ENCODE data around the gene LMO2. TPM values are rescaled to one million over a fixed set of nuclear protein-coding genes. Genes with fewer than 3 reads are reported as not detected.
"Not testable (repeated sequence)": the region's sequence is repeated elsewhere in the genome, so short reads cannot be mapped to it uniquely, and the experiment has no call there.

LMO2 gene
- total RNA-seq, 6 experiments from 2014 or later = 3.6 to 7.6 (median 4.9) TPM

DNA sequence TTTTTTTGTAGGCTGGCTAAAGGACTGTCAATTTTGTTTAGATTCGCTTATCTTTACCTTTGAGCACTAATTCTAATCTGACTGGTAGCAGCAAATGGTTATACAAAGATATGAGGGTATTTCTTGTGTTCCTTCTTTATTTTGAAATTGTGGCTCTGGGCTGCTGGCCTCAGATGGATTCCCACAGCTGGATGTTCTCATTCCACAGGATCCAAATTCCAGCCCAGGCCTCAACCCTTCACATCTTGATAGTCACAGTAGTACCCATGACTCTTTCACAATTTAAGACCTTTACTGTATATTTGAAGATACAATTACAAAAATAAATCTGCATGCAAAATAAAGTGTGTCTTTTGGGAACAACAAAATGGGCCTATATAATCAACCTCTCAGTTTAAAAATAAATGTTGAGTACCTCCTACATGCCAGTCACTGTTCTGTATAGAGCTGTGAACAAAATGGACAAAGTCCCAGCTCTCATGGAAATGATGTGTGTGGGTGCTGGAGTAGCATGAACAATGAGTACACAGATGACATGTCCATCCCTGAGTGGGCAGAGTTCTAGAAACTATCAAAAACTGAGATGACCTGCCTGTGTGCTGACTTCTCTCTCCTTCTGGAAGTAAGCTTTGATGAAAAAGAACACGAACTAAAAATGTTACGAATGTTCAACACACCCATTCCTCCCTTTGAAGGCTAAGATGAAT, 65.9 kb downstream of the LMO2 start:
- Histone ChIP-seq H3K27ac (no peak overlapping the region), H3K4me3 (no peak overlapping the region), H3K27me3 (no peaks in the 10 kb centered on the region), H3K9me3 (no peaks in the 10 kb centered on the region), H3K36me3 (no peaks in the 10 kb centered on the region), H3K4me1 (peaks cover 0 to 9% (median 3%) of the 10 kb centered on the region in 4 donors)
- no peak for DNase-seq
- intact Hi-C loops (cut with DNase I) = no loop called here
- 62% methylated on average over 3 of the region's 3 CpGs for WGBS (ENCODE audit: insufficient coverage, low coverage, low lambda C conversion rate, missing lambda C conversion rate)
- no peak for TF ChIP-seq POLR2A (IDR thresholded peaks at IDR 0.05)
- TF ChIP-seq, protein P1, sequence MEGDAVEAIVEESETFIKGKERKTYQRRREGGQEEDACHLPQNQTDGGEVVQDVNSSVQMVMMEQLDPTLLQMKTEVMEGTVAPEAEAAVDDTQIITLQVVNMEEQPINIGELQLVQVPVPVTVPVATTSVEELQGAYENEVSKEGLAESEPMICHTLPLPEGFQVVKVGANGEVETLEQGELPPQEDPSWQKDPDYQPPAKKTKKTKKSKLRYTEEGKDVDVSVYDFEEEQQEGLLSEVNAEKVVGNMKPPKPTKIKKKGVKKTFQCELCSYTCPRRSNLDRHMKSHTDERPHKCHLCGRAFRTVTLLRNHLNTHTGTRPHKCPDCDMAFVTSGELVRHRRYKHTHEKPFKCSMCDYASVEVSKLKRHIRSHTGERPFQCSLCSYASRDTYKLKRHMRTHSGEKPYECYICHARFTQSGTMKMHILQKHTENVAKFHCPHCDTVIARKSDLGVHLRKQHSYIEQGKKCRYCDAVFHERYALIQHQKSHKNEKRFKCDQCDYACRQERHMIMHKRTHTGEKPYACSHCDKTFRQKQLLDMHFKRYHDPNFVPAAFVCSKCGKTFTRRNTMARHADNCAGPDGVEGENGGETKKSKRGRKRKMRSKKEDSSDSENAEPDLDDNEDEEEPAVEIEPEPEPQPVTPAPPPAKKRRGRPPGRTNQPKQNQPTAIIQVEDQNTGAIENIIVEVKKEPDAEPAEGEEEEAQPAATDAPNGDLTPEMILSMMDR (IDR thresholded peaks at IDR 0.05) = no peak
- ATAC-seq = no peak

DNA sequence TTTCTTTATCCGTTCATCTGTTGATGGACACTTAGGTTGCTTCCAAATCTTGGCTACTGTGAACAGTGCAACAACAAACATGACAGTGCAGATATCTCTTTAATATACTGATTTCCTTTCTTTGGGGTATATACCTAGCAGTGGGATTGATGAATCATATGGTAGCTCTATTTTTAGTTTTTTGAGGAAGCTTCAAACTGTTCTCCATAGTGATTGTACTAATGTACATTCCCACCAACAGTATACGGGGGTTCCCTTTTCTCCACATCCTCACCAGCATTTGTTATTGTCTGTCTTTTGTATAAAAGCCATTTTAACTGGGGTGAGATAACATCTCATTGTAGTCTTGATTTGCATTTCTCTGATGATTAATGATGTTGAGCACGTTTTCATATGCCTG, 68.9 kb downstream of the LMO2 start:
- DNase-seq; intact Hi-C loops (cut with DNase I); ATAC-seq; H3K27me3 ChIP-seq; H3K4me1 ChIP-seq; H3K9me3 ChIP-seq; H3K4me3 ChIP-seq; H3K27ac ChIP-seq; H3K36me3 ChIP-seq: not testable (repeated sequence)
- WGBS (ENCODE audit: insufficient coverage, low coverage, low lambda C conversion rate, missing lambda C conversion rate) = 33% methylated on average over 3 of the region's 3 CpGs

DNA sequence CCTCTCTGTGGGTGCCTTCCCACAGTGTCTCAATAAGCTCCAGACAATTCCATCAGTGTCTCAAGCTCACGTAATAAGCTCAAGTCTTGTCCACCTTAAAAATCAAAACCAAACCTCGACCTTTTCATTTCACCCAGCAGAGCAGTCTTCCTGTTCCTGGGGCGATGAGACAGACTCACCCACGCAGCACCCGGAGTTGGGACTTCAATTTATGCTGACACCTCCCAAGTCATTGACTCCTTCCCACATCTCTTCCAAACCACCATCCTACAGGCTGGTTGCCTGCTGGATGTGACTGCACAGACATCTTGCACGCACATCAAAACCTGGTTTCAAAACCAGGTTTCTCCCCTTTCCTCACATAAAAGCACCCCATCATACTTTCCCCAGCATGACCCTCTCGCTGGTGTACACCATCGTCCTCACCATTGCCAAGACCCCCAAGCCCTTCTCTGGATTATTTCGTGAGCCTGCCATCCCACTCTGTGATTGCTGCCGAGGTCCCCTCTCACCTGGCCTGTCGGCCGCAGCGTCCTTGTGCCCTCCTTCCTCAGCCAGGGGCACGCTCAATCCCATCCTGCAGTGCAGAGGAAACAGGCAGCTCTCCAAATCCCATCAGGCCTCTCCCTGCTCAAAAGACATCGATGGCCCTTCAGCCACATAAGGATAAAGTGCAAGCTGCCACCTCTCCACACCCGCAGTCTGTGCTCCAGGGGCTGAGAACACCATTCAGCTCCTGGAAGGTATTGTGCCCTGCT, 72.4 kb downstream of the LMO2 start:
- Histone ChIP-seq H3K27ac (no peak overlapping the region), H3K9me3 (no peaks in the 10 kb centered on the region), H3K4me1 (no peaks in the 10 kb centered on the region), H3K27me3 (no peaks in the 10 kb centered on the region), H3K36me3 (no peaks in the 10 kb centered on the region), H3K4me3 (no peak overlapping the region)
- DNase-seq = no peak
- 39% methylated on average over 16 of the region's 16 CpGs for WGBS (ENCODE audit: insufficient coverage, low coverage, low lambda C conversion rate, missing lambda C conversion rate)
- intact Hi-C loops (cut with DNase I) = no loop called here
- TF ChIP-seq, protein P1 (IDR thresholded peaks at IDR 0.05) = no peak
- no peak for TF ChIP-seq POLR2A (IDR thresholded peaks at IDR 0.05)
- ATAC-seq = no peak

Other genes starting within 250 kb of the LMO2 start
- gene C11orf91, start 191.2 kb downstream of the LMO2 start, total RNA-seq = not detected
- gene CD59, start 155.7 kb downstream of the LMO2 start, total RNA-seq = 100 to 1,000 TPM; 145 to 314 (median 197) TPM
- 10 to 100 TPM; 18.3 to 28.7 (median 20.8) TPM for gene FBXO3, start 117.6 kb downstream of the LMO2 start, total RNA-seq
- 10 to 100 TPM; 60.0 to 87.6 (median 71.2) TPM for gene CAPRIN1, start 159.7 kb upstream of the LMO2 start, total RNA-seq
- gene NAT10, start 213.6 kb upstream of the LMO2 start, total RNA-seq = 10 to 100 TPM; 11.9 to 22.9 (median 19.1) TPM

Measured in right lobe of liver (tissue), 6 donors.